Neutrophil (primary cell): ENCODE data around the gene GRIP1.
"Not testable (repeated sequence)": the region's sequence is repeated elsewhere in the genome, so short reads cannot be mapped to it uniquely, and the experiment has no call there.

Experiments
- H3K27ac ChIP-seq: fragments of 200-600 bp; sonication (generic); 2 replicates; pipeline ENCODE4 v1.5.1; 2016; ENCODE audit warnings: mild to moderate bottlenecking, moderate library complexity
- H3K27me3 ChIP-seq: fragments of 200-600 bp; sonication (generic); 2 replicates; pipeline ENCODE4 v1.6.0; 2016; ENCODE audit warnings: mild to moderate bottlenecking
- H3K36me3 ChIP-seq: fragments of 200-600 bp; sonication (generic); 2 replicates; pipeline ENCODE4 v1.5.1; 2017
- H3K4me1 ChIP-seq, 2 experiments: fragments of 200-600 bp in 1 of 2; sonication (generic) in 1 of 2; 1 replicate in 1 of 2; 2 replicates in 1 of 2; pipeline versions ENCODE4 v1.5.1 to v1.6.1; 2013 to 2016; ENCODE audit warnings: low read depth in 1 of 2, low read length in 1 of 2, mild to moderate bottlenecking in 1 of 2, moderate library complexity in 1 of 2; ENCODE audit not compliant: control insufficient read depth in 1 of 2, insufficient read depth in 1 of 2
- H3K4me3 ChIP-seq, 2 experiments: fragments of 200-600 bp in 1 of 2; sonication (generic) in 1 of 2; 1 replicate in 1 of 2; 2 replicates in 1 of 2; pipeline ENCODE4 v1.5.1; 2013 to 2016; ENCODE audit warnings: low read depth in 1 of 2, low read length in 1 of 2, mild to moderate bottlenecking in 1 of 2, moderate library complexity in 1 of 2
- H3K9me3 ChIP-seq: fragments of 200-600 bp; sonication (generic); 2 replicates; pipeline ENCODE4 v1.5.1; 2016
- CTCF ChIP-seq: fragments of 200-600 bp; sonication (generic); IDR thresholded peaks from 2 replicates; pipeline ENCODE4 v1.5.1; 2016; ENCODE audit warnings: antibody characterized with exemption

GRIP1 gene

GRCh38 chr12:66499000-66499399 lies 179.9 kb downstream of the GRIP1 start:
- no peaks in the 10 kb centered on the region for H3K9me3 ChIP-seq
- no peaks in the 10 kb centered on the region for H3K36me3 ChIP-seq
- H3K27ac ChIP-seq = no peak overlapping the region
- H3K4me1 ChIP-seq = no peaks in the 10 kb centered on the region
- TF ChIP-seq CTCF = no peak
- H3K4me3 ChIP-seq = no peak overlapping the region
- no peaks in the 10 kb centered on the region for H3K27me3 ChIP-seq

DNA sequence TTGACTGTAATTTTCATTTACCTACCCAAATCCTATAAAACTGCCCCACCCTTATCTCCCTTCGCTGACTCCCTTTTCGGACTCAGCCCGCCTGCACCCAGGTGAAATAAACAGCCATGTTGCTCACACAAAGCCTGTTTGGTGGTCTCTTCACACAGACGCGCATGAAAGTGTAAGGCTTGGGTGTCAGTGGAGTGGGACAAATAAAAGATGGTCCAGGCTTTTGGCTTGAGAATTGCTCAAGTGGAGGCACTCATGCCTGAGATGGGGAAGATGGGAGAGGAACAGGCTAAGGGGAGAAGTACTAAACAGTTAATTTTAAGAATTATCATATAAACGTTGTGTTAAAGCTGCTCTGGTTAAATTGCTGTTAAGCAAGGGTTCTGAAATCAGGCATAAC lies 180.8 kb downstream of the GRIP1 start:
- not testable (repeated sequence) for H3K4me3 ChIP-seq, H3K27me3 ChIP-seq, H3K27ac ChIP-seq, H3K4me1 ChIP-seq, H3K36me3 ChIP-seq, H3K9me3 ChIP-seq

- H3K9me3 ChIP-seq = no peaks in the 10 kb centered on the region
- no peaks in the 10 kb centered on the region for H3K27me3 ChIP-seq
- H3K4me3 ChIP-seq = no peak overlapping the region
- no peaks in the 10 kb centered on the region for H3K4me1 ChIP-seq
- no peak overlapping the region for H3K27ac ChIP-seq
- no peaks in the 10 kb centered on the region for H3K36me3 ChIP-seq
- no peak for TF ChIP-seq CTCF
Measured at GRCh38 chr12:66497008-66497897, 181.6 kb downstream of the GRIP1 start.

- Histone ChIP-seq H3K36me3 (no peaks in the 10 kb centered on the region), H3K4me1 (no peaks in the 10 kb centered on the region), H3K27me3 (no peaks in the 10 kb centered on the region), H3K27ac (no peak overlapping the region), H3K9me3 (no peaks in the 10 kb centered on the region), H3K4me3 (no peak overlapping the region)
- TF ChIP-seq CTCF = no peak
Measured at GRCh38 chr12:66496595-66496994, 182.3 kb downstream of the GRIP1 start.

DNA sequence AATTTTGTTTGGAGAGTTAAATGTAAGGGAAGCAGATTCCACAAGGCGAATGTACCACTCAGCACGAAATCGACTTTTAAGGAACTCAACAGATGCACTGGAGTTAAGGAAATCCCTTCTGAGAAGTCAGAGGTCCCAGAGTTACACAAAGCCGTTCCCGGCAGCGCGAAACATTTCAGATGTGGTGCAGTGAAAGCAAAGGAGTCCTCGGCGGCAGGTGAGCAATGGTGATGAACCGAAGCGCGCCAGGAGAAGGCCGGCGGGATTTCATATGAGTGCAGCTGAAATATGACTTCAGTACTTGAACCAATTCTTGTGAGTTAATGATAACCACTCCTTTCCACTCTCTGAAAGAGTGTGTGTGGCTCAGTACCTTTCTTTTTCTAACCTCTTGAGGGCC lies 183.2 kb downstream of the GRIP1 start:
- no peak for TF ChIP-seq CTCF
- no peak overlapping the region for H3K27ac ChIP-seq
- H3K27me3 ChIP-seq = no peaks in the 10 kb centered on the region
- no peaks in the 10 kb centered on the region for H3K9me3 ChIP-seq
- no peaks in the 10 kb centered on the region for H3K36me3 ChIP-seq
- H3K4me3 ChIP-seq = no peak overlapping the region
- H3K4me1 ChIP-seq = no peaks in the 10 kb centered on the region

GRCh38 chr12:66493819-66494218 lies 185.1 kb downstream of the GRIP1 start:
- Histone ChIP-seq H3K4me3 (no peak overlapping the region), H3K36me3 (no peaks in the 10 kb centered on the region), H3K27ac (no peak overlapping the region), H3K4me1 (no peaks in the 10 kb centered on the region), H3K9me3 (no peaks in the 10 kb centered on the region), H3K27me3 (no peaks in the 10 kb centered on the region)
- no peak for TF ChIP-seq CTCF
